G401.6 (cell line): ENCODE results near the gene EGLN3.
"Not testable (repeated sequence)": the region's sequence is repeated elsewhere in the genome, so short reads cannot be mapped to it uniquely, and the experiment has no call there.

Experiments
- FAIRE-seq: peaks from 2 replicates; lab custom pipeline; 2012; peaks lifted over from hg19 to GRCh38; lab: Jason Lieb, UNC

The EGLN3 gene

GRCh38 chr14:33934938-33935337 is 15.9 kb downstream of the EGLN3 start:
- FAIRE-seq = no peak

GRCh38 chr14:33934043-33934750 is 16.7 kb downstream of the EGLN3 start:
- FAIRE-seq = no peak

GRCh38 chr14:33933386-33933933 is 17.4 kb downstream of the EGLN3 start:
- FAIRE-seq = no peak

GRCh38 chr14:33932576-33933345 is 18.1 kb downstream of the EGLN3 start:
- no peak for FAIRE-seq

- no peak for FAIRE-seq
Observed at GRCh38 chr14:33932033-33932432, 18.8 kb downstream of the EGLN3 start.

GRCh38 chr14:33931461-33931860 is 19.4 kb downstream of the EGLN3 start:
- FAIRE-seq = no peak

GRCh38 chr14:33930439-33930838 is 20.4 kb downstream of the EGLN3 start:
- no peak for FAIRE-seq

GRCh38 chr14:33929799-33930408 is 21.0 kb downstream of the EGLN3 start:
- FAIRE-seq = no peak

GRCh38 chr14:33928895-33929294 is 22.0 kb downstream of the EGLN3 start:
- FAIRE-seq = no peak

GRCh38 chr14:33927944-33928343 is 22.9 kb downstream of the EGLN3 start:
- FAIRE-seq = no peak

GRCh38 chr14:33926967-33927366 is 23.9 kb downstream of the EGLN3 start:
- not testable (repeated sequence) for FAIRE-seq

- FAIRE-seq = no peak
Observed at GRCh38 chr14:33925946-33926345, 24.9 kb downstream of the EGLN3 start.

GRCh38 chr14:33925235-33925634 is 25.6 kb downstream of the EGLN3 start:
- no peak for FAIRE-seq

- FAIRE-seq = no peak
Observed at GRCh38 chr14:33924566-33925100, 26.2 kb downstream of the EGLN3 start.

- no peak for FAIRE-seq
Observed at GRCh38 chr14:33922125-33922524, 28.7 kb downstream of the EGLN3 start.

GRCh38 chr14:33918256-33918655 is 32.6 kb downstream of the EGLN3 start:
- FAIRE-seq = no peak

- no peak for FAIRE-seq
Observed at GRCh38 chr14:33917661-33918060, 33.2 kb downstream of the EGLN3 start.

- FAIRE-seq = no peak
Observed at GRCh38 chr14:33916663-33917565, 34.0 kb downstream of the EGLN3 start.

- FAIRE-seq = no peak
Observed at GRCh38 chr14:33915682-33916081, 35.2 kb downstream of the EGLN3 start.

GRCh38 chr14:33914676-33915516 is 36.0 kb downstream of the EGLN3 start:
- no peak for FAIRE-seq

GRCh38 chr14:33911046-33911445 is 39.8 kb downstream of the EGLN3 start:
- FAIRE-seq = no peak
